Activated naive CD4-positive, alpha-beta T cell treated with anti-CD3 and anti-CD28 coated beads, Interleukin-2, amount 10 ng/mL, durations not matched to agents 7 days and 5 days (primary cell): ENCODE results near the gene ATRX.
"Not testable (repeated sequence)": the region's sequence is repeated elsewhere in the genome, so short reads cannot be mapped to it uniquely, and the experiment has no call there.

Experiments
- CTCF ChIA-PET: fragments of 350-600 bp; sonication (Branson Sonifier 250); formaldehyde crosslinking; loops from one replicate; lab custom pipeline; 2021; ENCODE audit warnings: antibody characterized with exemption; lab: Charles Lee
- DNase-seq: peaks from one replicate; pipeline ENCODE4 v3.0.0-alpha.2; 2020
- H3K27ac Mint-ChIP-seq: one replicate; pipeline ENCODE4 v1.8.0; 2021; ENCODE audit warnings: mild to moderate bottlenecking, moderate library complexity, mixed read lengths
- H3K27me3 Mint-ChIP-seq: one replicate; pipeline ENCODE4 v1.8.0; 2021; ENCODE audit warnings: mild to moderate bottlenecking, mixed read lengths
- H3K36me3 Mint-ChIP-seq: one replicate; pipeline ENCODE4 v1.8.0; 2021; ENCODE audit warnings: mixed read lengths
- H3K4me1 Mint-ChIP-seq: one replicate; pipeline ENCODE4 v1.8.0; 2021; ENCODE audit warnings: mixed read lengths
- H3K4me3 Mint-ChIP-seq: one replicate; pipeline ENCODE4 v1.8.0; 2021; ENCODE audit warnings: mild to moderate bottlenecking, moderate library complexity, mixed read lengths
- H3K9me3 Mint-ChIP-seq: one replicate; pipeline ENCODE4 v1.8.0; 2021; ENCODE audit warnings: mixed read lengths

The ATRX gene

DNA sequence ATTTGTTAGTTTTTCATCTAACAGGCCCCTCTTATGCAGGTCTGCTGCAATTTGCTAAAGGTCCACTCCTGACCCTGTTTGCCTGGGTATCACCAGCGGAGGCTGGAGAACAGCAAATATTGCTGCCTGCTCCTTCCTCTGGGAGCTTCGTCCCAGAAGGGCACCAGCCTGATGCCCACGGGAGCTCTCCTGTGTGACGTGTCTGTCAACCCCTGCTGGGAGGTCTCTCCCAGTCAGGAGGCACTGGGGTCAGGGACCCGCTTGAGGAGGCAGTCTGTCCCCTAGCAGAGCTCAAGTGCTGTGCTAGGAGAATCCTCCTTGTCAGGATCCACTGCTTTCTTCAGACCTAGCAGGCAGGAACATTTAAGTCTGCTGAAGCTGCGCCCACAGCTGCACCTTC is 30.5 kb downstream of the ATRX start:
- H3K4me3 Mint-ChIP-seq: no peak overlapping the region
- H3K4me1 Mint-ChIP-seq: no peaks in the 10 kb centered on the region
- H3K27me3 Mint-ChIP-seq: no peaks in the 10 kb centered on the region
- H3K36me3 Mint-ChIP-seq: peaks cover 18% of the 10 kb centered on the region
- DNase-seq: no peak
- CTCF ChIA-PET: no interaction called here
- no peak overlapping the region for H3K27ac Mint-ChIP-seq
- peaks cover 19% of the 10 kb centered on the region for H3K9me3 Mint-ChIP-seq

- H3K27ac Mint-ChIP-seq, H3K4me1 Mint-ChIP-seq, CTCF ChIA-PET, DNase-seq, H3K4me3 Mint-ChIP-seq, H3K27me3 Mint-ChIP-seq: not testable (repeated sequence)
- peaks cover 20% of the 10 kb centered on the region for H3K9me3 Mint-ChIP-seq
- H3K36me3 Mint-ChIP-seq: peaks cover 19% of the 10 kb centered on the region
Observed at GRCh38 chrX:77753942-77754341, 32.1 kb downstream of the ATRX start.

DNA sequence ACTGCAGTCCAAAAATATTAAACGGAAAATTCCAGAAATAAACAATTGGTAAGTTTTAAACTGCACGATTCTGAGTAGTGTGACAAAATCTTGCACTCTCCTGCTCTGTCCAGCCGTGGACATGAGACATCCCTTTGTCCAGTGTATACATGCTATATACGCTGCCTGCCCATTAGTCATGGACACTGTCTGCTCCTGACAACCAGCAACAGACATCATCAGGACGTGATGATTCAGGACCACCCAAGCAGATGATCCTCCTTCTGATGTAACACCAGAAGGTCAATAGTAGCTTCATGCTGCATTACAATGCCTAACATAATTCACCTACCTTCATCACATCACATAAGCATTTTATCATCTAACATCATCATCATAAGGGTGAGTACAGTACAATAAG is 36.3 kb downstream of the ATRX start:
- peaks cover 20% of the 10 kb centered on the region for H3K9me3 Mint-ChIP-seq
- CTCF ChIA-PET: no interaction called here
- H3K27ac Mint-ChIP-seq: no peak overlapping the region
- H3K4me3 Mint-ChIP-seq: no peak overlapping the region
- no peaks in the 10 kb centered on the region for H3K4me1 Mint-ChIP-seq
- H3K27me3 Mint-ChIP-seq: no peaks in the 10 kb centered on the region
- peaks cover 14% of the 10 kb centered on the region for H3K36me3 Mint-ChIP-seq
- DNase-seq: no peak

- no peak overlapping the region for H3K27ac Mint-ChIP-seq
- H3K4me1 Mint-ChIP-seq: peaks cover 24% of the 10 kb centered on the region
- H3K4me3 Mint-ChIP-seq: no peak overlapping the region
- H3K27me3 Mint-ChIP-seq: no peaks in the 10 kb centered on the region
- DNase-seq: no peak
- CTCF ChIA-PET: no interaction called here
- no peaks in the 10 kb centered on the region for H3K9me3 Mint-ChIP-seq
- peaks cover 11% of the 10 kb centered on the region for H3K36me3 Mint-ChIP-seq
Observed at GRCh38 chrX:77743720-77744119, 42.3 kb downstream of the ATRX start.

DNA sequence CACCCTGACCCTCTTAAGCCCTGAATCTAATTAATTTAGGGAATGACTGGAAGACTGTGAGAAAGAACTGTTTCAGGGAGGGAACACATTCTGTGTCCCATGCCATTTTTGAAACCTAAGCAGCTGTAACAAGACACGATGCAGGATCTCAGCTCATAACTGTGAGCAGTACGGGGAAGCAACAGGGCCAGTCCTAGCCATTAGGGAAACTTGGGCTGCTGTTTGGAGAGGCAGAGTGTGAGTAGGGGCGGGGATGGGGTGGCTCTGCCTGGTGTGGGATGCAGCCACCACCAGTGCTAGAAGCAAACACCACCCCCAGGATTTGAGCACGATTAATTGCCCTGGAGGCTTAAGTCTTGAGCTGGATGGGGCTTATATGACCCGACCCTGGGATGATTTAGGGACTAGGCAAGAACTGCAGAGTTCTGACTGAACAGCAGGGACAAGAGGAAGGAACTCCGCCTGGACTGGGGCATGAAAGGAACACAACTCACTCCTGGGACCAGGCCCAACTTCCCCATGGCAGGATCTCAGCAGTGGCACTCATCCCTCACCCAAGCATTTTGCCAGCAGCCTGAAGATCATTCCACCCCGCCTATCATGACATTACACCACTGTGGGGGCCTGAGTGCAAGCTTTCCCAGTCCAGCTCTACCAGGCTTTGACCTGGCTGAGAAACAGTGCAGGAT is 43.1 kb downstream of the ATRX start:
- no peak overlapping the region for H3K27ac Mint-ChIP-seq
- H3K4me1 Mint-ChIP-seq: peaks cover 24% of the 10 kb centered on the region

DNA sequence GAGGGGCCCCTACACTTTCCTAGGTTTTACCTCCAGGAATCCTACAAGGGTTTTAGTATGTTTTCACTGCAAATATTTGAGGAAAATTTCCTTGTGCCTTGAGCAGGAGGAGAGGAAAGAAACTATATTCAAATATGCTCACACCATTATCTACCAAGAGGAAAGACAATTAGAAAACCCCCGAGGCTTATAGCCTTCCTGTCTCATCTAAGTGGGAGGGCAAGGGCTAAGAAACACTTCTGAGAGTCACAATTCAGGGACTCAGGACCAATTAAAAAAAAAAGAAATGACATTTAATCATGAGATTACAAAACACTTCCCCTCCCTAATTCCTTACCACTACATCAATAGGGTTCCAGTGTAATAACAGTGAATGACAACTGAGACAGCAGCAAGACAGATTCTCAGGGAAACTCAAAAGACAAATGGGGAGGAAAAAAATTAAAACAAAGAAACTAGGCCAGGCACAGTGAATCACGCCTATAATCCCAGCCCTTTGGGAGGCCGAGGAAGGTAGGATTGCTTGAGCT is 45.6 kb downstream of the ATRX start:
- no peak overlapping the region for H3K4me3 Mint-ChIP-seq
- no peaks in the 10 kb centered on the region for H3K27me3 Mint-ChIP-seq
- peaks cover 3% of the 10 kb centered on the region for H3K9me3 Mint-ChIP-seq
- CTCF ChIA-PET: no interaction called here
- DNase-seq: no peak
- peaks cover 12% of the 10 kb centered on the region for H3K36me3 Mint-ChIP-seq
- no peak overlapping the region for H3K27ac Mint-ChIP-seq
- peaks cover 24% of the 10 kb centered on the region for H3K4me1 Mint-ChIP-seq

More for the DNA sequence above, 43.1 kb downstream of the ATRX start:
- Mint-ChIP-seq H3K4me3 (no peak overlapping the region), H3K9me3 (no peaks in the 10 kb centered on the region), H3K27me3 (no peaks in the 10 kb centered on the region), H3K36me3 (peaks cover 9% of the 10 kb centered on the region)
- no peak for DNase-seq
- CTCF ChIA-PET: no interaction called here

DNA sequence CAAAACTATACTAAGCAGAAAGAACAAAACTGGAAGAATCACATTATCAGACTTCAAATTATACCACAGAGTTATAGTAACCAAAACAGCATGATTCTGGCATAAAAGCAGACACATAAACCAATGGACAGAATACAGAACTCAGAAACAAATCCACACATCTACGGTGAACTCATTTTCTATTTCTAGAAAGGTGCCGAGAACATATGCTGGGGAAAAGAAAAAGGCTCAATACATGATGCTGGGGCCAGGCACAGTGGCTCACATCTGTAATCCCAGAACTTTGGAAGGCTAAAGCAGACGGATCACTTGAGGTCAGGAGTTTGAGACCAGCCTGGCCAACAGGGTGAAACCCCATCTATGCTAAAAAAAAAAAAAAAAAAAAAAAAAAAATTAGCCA is 52.7 kb downstream of the ATRX start:
- H3K9me3 Mint-ChIP-seq: peaks cover 3% of the 10 kb centered on the region
- H3K36me3 Mint-ChIP-seq: peaks cover 2% of the 10 kb centered on the region
- H3K4me1 Mint-ChIP-seq: no peaks in the 10 kb centered on the region
- DNase-seq: no peak
- H3K27ac Mint-ChIP-seq: no peak overlapping the region
- CTCF ChIA-PET: no interaction called here
- no peaks in the 10 kb centered on the region for H3K27me3 Mint-ChIP-seq
- no peak overlapping the region for H3K4me3 Mint-ChIP-seq

GRCh38 chrX:77731821-77732419 is 54.1 kb downstream of the ATRX start:
- no peak overlapping the region for H3K4me3 Mint-ChIP-seq
- peaks cover 2% of the 10 kb centered on the region for H3K36me3 Mint-ChIP-seq
- H3K27ac Mint-ChIP-seq: no peak overlapping the region
- H3K9me3 Mint-ChIP-seq: peaks cover 3% of the 10 kb centered on the region
- no peaks in the 10 kb centered on the region for H3K27me3 Mint-ChIP-seq
- no peak for DNase-seq
- H3K4me1 Mint-ChIP-seq: no peaks in the 10 kb centered on the region
- CTCF ChIA-PET: no interaction called here

- H3K27me3 Mint-ChIP-seq, H3K4me1 Mint-ChIP-seq, H3K4me3 Mint-ChIP-seq, H3K27ac Mint-ChIP-seq, DNase-seq, CTCF ChIA-PET: not testable (repeated sequence)
- Mint-ChIP-seq H3K36me3 (peaks cover 11% of the 10 kb centered on the region), H3K9me3 (peaks cover 10% of the 10 kb centered on the region)
Observed at GRCh38 chrX:77726095-77726494, 59.9 kb downstream of the ATRX start.

GRCh38 chrX:77723681-77724080 is 62.3 kb downstream of the ATRX start:
- H3K36me3 Mint-ChIP-seq: peaks cover 15% of the 10 kb centered on the region
- peaks cover 15% of the 10 kb centered on the region for H3K4me1 Mint-ChIP-seq
- H3K9me3 Mint-ChIP-seq: peaks cover 11% of the 10 kb centered on the region
- CTCF ChIA-PET: no interaction called here
- H3K27ac Mint-ChIP-seq: no peak overlapping the region
- H3K4me3 Mint-ChIP-seq: no peak overlapping the region
- no peaks in the 10 kb centered on the region for H3K27me3 Mint-ChIP-seq
- DNase-seq: no peak

- peaks cover 15% of the 10 kb centered on the region for H3K4me1 Mint-ChIP-seq
- no peak overlapping the region for H3K27ac Mint-ChIP-seq
- no peaks in the 10 kb centered on the region for H3K27me3 Mint-ChIP-seq
- H3K9me3 Mint-ChIP-seq: peaks cover 9% of the 10 kb centered on the region
- no peak overlapping the region for H3K4me3 Mint-ChIP-seq
- CTCF ChIA-PET: no interaction called here
- DNase-seq: no peak
- peaks cover 22% of the 10 kb centered on the region for H3K36me3 Mint-ChIP-seq
Observed at GRCh38 chrX:77719388-77719787, 66.6 kb downstream of the ATRX start.

GRCh38 chrX:77704881-77705280 is 81.1 kb downstream of the ATRX start:
- CTCF ChIA-PET: no interaction called here
- no peak overlapping the region for H3K27ac Mint-ChIP-seq

DNA sequence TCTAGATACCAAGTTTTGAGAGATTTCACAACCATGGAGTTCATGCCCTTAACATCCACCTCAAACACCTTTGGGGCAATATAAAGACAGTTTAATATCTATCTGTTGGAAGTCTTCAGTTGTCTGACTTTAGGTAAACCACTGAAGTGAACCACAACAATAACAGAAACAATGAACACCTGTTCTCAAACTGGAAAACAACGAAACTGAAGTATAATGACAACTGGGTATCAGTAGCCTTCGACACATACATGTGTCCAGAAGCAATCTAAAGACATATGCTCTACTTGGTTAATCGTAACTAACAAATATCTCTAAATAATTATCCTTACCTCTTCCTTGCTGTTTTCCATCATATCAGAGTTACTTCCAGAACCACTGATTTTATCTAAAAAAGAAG is 87.8 kb downstream of the ATRX start:
- DNase-seq: no peak
- CTCF ChIA-PET: no interaction called here
- no peaks in the 10 kb centered on the region for H3K27me3 Mint-ChIP-seq
- no peak overlapping the region for H3K4me3 Mint-ChIP-seq
- no peak overlapping the region for H3K27ac Mint-ChIP-seq
- H3K4me1 Mint-ChIP-seq: peaks cover 6% of the 10 kb centered on the region
- no peaks in the 10 kb centered on the region for H3K9me3 Mint-ChIP-seq
- peaks cover 21% of the 10 kb centered on the region for H3K36me3 Mint-ChIP-seq

More at GRCh38 chrX:77704881-77705280, 81.1 kb downstream of the ATRX start:
- Mint-ChIP-seq H3K9me3 (no peaks in the 10 kb centered on the region), H3K4me1 (no peaks in the 10 kb centered on the region), H3K4me3 (no peak overlapping the region), H3K27me3 (no peaks in the 10 kb centered on the region), H3K36me3 (peaks cover 26% of the 10 kb centered on the region)
- DNase-seq: no peak

GRCh38 chrX:77694491-77694890 is 91.5 kb downstream of the ATRX start:
- CTCF ChIA-PET: no interaction called here
- Mint-ChIP-seq H3K9me3 (no peaks in the 10 kb centered on the region), H3K4me1 (peaks cover 6% of the 10 kb centered on the region), H3K27ac (no peak overlapping the region), H3K4me3 (no peak overlapping the region), H3K27me3 (no peaks in the 10 kb centered on the region), H3K36me3 (peaks cover 21% of the 10 kb centered on the region)
- DNase-seq: no peak

DNA sequence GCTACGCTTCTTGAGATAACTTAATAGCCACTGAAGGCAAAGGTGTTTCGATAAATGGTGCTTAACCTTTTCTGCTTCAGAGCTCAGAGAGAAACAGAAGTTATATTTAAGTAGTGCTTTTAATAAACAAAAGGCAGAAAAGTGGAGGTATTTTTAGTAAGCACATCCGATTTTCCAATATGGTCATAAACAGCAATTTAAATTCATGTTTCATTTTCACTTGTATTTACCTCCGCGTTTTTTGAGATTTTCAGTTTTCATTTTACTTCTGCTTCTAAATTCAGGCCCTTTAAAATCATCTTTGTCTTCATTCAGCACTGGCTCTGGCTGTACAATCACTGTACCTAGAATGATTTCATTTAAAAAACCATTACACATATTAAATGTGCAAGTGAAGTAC is 92.4 kb downstream of the ATRX start:
- H3K9me3 Mint-ChIP-seq: no peaks in the 10 kb centered on the region
- peaks cover 4% of the 10 kb centered on the region for H3K4me1 Mint-ChIP-seq
- H3K36me3 Mint-ChIP-seq: peaks cover 25% of the 10 kb centered on the region
- no peaks in the 10 kb centered on the region for H3K27me3 Mint-ChIP-seq
- no peak overlapping the region for H3K4me3 Mint-ChIP-seq
- peak overlapping the region; percentile 69 for H3K27ac Mint-ChIP-seq
- DNase-seq: no peak
- CTCF ChIA-PET: no interaction called here
